Upper lobe of right lung (tissue), 1 donor: ENCODE data around the gene RAB39A. TPM values are rescaled to one million over a fixed set of nuclear protein-coding genes. Genes with fewer than 3 reads are reported as not detected.

ENCODE experiments used
- ATAC-seq: fragments of 200-7000 bp; cut with Tn5 transposase; one replicate; pipeline ENCODE4 v1.9.1; 2020; ENCODE audit warnings: mild to moderate bottlenecking, moderate library complexity
- DNase-seq: peaks from one replicate; pipeline ENCODE4 v3.0.0-alpha.2; 2020
- H3K27ac ChIP-seq: fragments of 200-600 bp; one replicate; pipeline ENCODE4 v1.8.0; 2022
- H3K27me3 ChIP-seq: fragments of 200-600 bp; one replicate; pipeline ENCODE4 v1.8.0; 2022; ENCODE audit warnings: mild to moderate bottlenecking
- H3K36me3 ChIP-seq: fragments of 200-600 bp; one replicate; pipeline ENCODE4 v1.8.0; 2022
- H3K4me1 ChIP-seq: fragments of 200-600 bp; one replicate; pipeline ENCODE4 v1.8.0; 2022
- H3K4me3 ChIP-seq: fragments of 200-600 bp; one replicate; pipeline ENCODE4 v1.8.0; 2022; ENCODE audit warnings: mild to moderate bottlenecking
- H3K9me3 ChIP-seq: fragments of 200-600 bp; one replicate; pipeline ENCODE4 v1.8.0; 2022
- CTCF ChIP-seq: fragments of 200-600 bp; IDR thresholded peaks from one replicate; pipeline ENCODE4 v1.8.0; 2022; ENCODE audit warnings: antibody characterized with exemption
- intact Hi-C: fragments of 100-400 bp; cut with DNase I; formaldehyde crosslinking; loops from one replicate; pipeline ENCODE4 v1.11.0; 2022
- total RNA-seq: library from RNA; stranded (reverse); fragmentation: NEBNext Ultra II Directional; extraction: Animal tissue kit (Norgen Biotek cat#: 25700); gene quantifications from one replicate; pipeline ENCODE4 v1.2.1, GENCODE V29; 2021
- donor health status: DM: no; HTN: yes; CAD: no; lungs with severe emphysema.

The RAB39A gene
- total RNA-seq, 1 donor from 2014 or later, result 2.0 TPM

DNA sequence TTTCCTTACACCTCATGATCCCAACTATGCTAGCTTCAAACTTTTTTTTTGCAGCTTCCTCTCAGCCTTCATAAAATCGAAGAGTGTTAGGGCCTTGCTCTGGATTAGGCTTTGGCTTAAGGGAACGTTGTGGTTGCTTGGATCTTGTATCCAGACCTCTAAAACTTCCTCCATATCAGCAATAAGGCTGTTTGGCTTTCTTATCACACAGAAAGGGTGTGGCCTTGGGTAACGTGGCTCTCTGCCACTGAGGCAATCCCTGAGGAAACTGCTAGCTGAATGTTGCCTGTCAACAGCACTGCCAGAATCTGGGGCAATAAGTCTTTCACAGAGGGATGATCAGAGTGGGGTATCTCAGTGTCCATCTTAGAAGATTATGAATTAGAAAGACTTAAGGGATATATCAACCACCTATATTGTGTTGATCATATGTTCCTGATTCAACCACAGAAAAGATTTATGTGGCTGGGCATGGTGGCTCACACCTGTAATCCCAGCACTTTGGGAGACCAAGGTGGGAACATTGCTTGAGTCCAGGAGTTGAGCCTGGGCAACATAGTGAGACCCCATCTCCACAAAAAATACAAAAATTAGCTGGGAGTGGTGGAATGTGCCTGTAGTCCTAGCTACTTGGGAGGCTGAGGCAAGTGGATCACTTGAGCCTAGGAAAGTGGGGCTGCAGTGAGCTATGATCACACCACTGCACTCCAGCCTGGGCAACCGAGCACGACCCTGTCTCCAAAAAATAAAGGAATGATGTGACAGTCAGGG lies 67.9 kb downstream of the RAB39A start:
- no peak overlapping the region for H3K27ac ChIP-seq
- ATAC-seq (no peak), DNase-seq (no peak)
- no peak overlapping the region for H3K4me3 ChIP-seq
- H3K27me3 ChIP-seq, result no peaks in the 10 kb centered on the region
- H3K36me3 ChIP-seq, result no peaks in the 10 kb centered on the region
- intact Hi-C loops, result no loop called here
- no peaks in the 10 kb centered on the region for H3K4me1 ChIP-seq
- TF ChIP-seq CTCF, result no peak
- H3K9me3 ChIP-seq, result no peaks in the 10 kb centered on the region

- Histone ChIP-seq H3K36me3 (no peaks in the 10 kb centered on the region), H3K27ac (no peak overlapping the region), H3K9me3 (no peaks in the 10 kb centered on the region), H3K4me1 (no peaks in the 10 kb centered on the region), H3K27me3 (no peaks in the 10 kb centered on the region), H3K4me3 (no peak overlapping the region)
- intact Hi-C loops, result no loop called here
- no peak for ATAC-seq
- no peak for DNase-seq
- no peak for TF ChIP-seq CTCF
Observed at GRCh38 chr11:107998761-107999160, 70.5 kb downstream of the RAB39A start.

GRCh38 chr11:107999759-108000455 lies 71.7 kb downstream of the RAB39A start:
- Histone ChIP-seq H3K4me1 (no peaks in the 10 kb centered on the region), H3K9me3 (no peaks in the 10 kb centered on the region), H3K36me3 (no peaks in the 10 kb centered on the region), H3K27me3 (no peaks in the 10 kb centered on the region), H3K27ac (no peak overlapping the region), H3K4me3 (no peak overlapping the region)
- TF ChIP-seq CTCF, result peak; percentile 42
- intact Hi-C loops, result no loop called here
- ATAC-seq (peak; percentile 45), DNase-seq (no peak)

DNA sequence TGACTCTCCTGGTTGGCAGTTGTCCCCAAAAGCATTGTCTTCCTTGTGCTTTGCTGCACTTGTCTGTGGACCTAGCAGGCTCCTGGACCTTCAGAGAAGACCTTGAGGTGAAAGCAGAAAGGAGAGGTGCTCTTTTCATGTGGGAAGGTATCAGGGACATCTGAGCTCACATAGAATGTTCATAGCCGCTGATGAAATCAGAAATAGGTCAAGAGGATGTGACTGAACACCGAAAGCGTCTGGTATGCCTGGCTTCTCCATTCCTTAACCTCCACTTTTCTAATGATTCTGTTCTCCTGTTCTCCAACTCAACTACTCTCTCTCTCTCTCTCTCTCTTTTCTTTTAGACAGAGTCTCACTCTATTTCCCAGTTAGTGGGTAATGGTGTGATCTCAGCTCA lies 74.2 kb downstream of the RAB39A start:
- Histone ChIP-seq H3K27me3 (no peaks in the 10 kb centered on the region), H3K27ac (no peak overlapping the region), H3K9me3 (no peaks in the 10 kb centered on the region), H3K4me1 (no peaks in the 10 kb centered on the region), H3K4me3 (no peak overlapping the region), H3K36me3 (no peaks in the 10 kb centered on the region)
- DNase-seq (no peak), ATAC-seq (no peak)
- intact Hi-C loops, result no loop called here
- TF ChIP-seq CTCF, result no peak

GRCh38 chr11:108003623-108004022 lies 75.4 kb downstream of the RAB39A start:
- H3K4me3 ChIP-seq, result no peak overlapping the region
- no peaks in the 10 kb centered on the region for H3K36me3 ChIP-seq

More at GRCh38 chr11:108003623-108004022, 75.4 kb downstream of the RAB39A start:
- Histone ChIP-seq H3K4me1 (peaks cover 6% of the 10 kb centered on the region), H3K27ac (no peak overlapping the region), H3K27me3 (no peaks in the 10 kb centered on the region), H3K9me3 (no peaks in the 10 kb centered on the region)
- ATAC-seq, result no peak
- TF ChIP-seq CTCF, result no peak
- DNase-seq, result no peak
- intact Hi-C loops, result no loop called here
